Keratinocyte (primary cell): ENCODE measurements around the gene IGBP1.

Source experiments
- EZH2 ChIP-seq: IDR thresholded peaks from one replicate; pipeline ENCODE4 v1.6.1; 2012; ENCODE audit warnings: inconsistent platforms, mild to moderate bottlenecking, low read length, moderate library complexity
- TF ChIP-seq, protein P1 (sequence below), 3 experiments: IDR thresholded peaks in 1 of 3; conservative IDR thresholded peaks in 1 of 3; optimal IDR thresholded peaks in 1 of 3; 2 replicates in 2 of 3; 3 replicates in 1 of 3; pipeline versions ENCODE3 to v1.5.1; 2011; ENCODE audit warnings: low read length in 3 of 3, mild to moderate bottlenecking in 3 of 3, moderate library complexity in 2 of 3, control low read depth in 1 of 3, inconsistent platforms in 1 of 3; ENCODE audit not compliant: insufficient read depth in 2 of 3; ENCODE audit errors: extremely low read depth in 1 of 3

- no peak for TF ChIP-seq EZH2
- TF ChIP-seq, protein P1, sequence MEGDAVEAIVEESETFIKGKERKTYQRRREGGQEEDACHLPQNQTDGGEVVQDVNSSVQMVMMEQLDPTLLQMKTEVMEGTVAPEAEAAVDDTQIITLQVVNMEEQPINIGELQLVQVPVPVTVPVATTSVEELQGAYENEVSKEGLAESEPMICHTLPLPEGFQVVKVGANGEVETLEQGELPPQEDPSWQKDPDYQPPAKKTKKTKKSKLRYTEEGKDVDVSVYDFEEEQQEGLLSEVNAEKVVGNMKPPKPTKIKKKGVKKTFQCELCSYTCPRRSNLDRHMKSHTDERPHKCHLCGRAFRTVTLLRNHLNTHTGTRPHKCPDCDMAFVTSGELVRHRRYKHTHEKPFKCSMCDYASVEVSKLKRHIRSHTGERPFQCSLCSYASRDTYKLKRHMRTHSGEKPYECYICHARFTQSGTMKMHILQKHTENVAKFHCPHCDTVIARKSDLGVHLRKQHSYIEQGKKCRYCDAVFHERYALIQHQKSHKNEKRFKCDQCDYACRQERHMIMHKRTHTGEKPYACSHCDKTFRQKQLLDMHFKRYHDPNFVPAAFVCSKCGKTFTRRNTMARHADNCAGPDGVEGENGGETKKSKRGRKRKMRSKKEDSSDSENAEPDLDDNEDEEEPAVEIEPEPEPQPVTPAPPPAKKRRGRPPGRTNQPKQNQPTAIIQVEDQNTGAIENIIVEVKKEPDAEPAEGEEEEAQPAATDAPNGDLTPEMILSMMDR (optimal IDR thresholded peaks at IDR 0.05 in 1 of 3, IDR thresholded peaks at IDR 0.05 in 1 of 3, conservative IDR thresholded peaks at IDR 0.05 in 1 of 3; ENCODE audit: extremely low read depth in 1 of 3, insufficient read depth in 2 of 3, low read length in 3 of 3) = no peak
These were observed 48.5 kb upstream of the IGBP1 start for GRCh38 chrX:70084592-70085240.
